ENCODE data around the gene TSPYL1.
A peak's percentile ranks its signal among the peaks of the same experiment; 100 is the strongest.
"Not testable (repeated sequence)": the region's sequence is repeated elsewhere in the genome, so short reads cannot be mapped to it uniquely, and the experiment has no call there.

The TSPYL1 gene

GRCh38 chr6:116286773-116287358, 7.1 kb upstream of the TSPYL1 start:
- TF ChIP-seq CTCF (IDR thresholded peaks at IDR 0.05; ENCODE audit: insufficient read depth, low read depth, low read length, missing control alignments), result no peak
- DNase-seq (ENCODE audit: low read depth), result peak; percentile 75
- H3K4me3 ChIP-seq (ENCODE audit: low read length), result no peak overlapping the region

- H3K4me3 ChIP-seq (ENCODE audit: low read length); DNase-seq (ENCODE audit: low read depth): not testable (repeated sequence)
Observed at GRCh38 chr6:116284984-116285383, 5.3 kb upstream of the TSPYL1 start.

- TF ChIP-seq CTCF (IDR thresholded peaks at IDR 0.05; ENCODE audit: insufficient read depth, low read depth, low read length, missing control alignments), result no peak
- no peak for DNase-seq (ENCODE audit: low read depth)
- H3K4me3 ChIP-seq (ENCODE audit: low read length), result no peak overlapping the region
Observed at GRCh38 chr6:116283191-116283590, 3.5 kb upstream of the TSPYL1 start.

GRCh38 chr6:116282698-116283097, 3.0 kb upstream of the TSPYL1 start:
- TF ChIP-seq CTCF (IDR thresholded peaks at IDR 0.05; ENCODE audit: insufficient read depth, low read depth, low read length, missing control alignments), result no peak

GRCh38 chr6:116280933-116281316, 1.2 kb upstream of the TSPYL1 start:
- no peak for TF ChIP-seq CTCF (IDR thresholded peaks at IDR 0.05; ENCODE audit: insufficient read depth, low read depth, low read length, missing control alignments)
- peak overlapping the region; percentile 63 for H3K4me3 ChIP-seq (ENCODE audit: low read length)

More at GRCh38 chr6:116282698-116283097, 3.0 kb upstream of the TSPYL1 start:
- no peak for DNase-seq (ENCODE audit: low read depth)
- H3K4me3 ChIP-seq (ENCODE audit: low read length), result no peak overlapping the region

GRCh38 chr6:116280161-116280932, 617 bp upstream of the TSPYL1 start:
- TF ChIP-seq CTCF (IDR thresholded peaks at IDR 0.05; ENCODE audit: insufficient read depth, low read depth, low read length, missing control alignments), result no peak
- peak overlapping the region; percentile 63 for H3K4me3 ChIP-seq (ENCODE audit: low read length)
- DNase-seq (ENCODE audit: low read depth), result no peak

More at GRCh38 chr6:116280933-116281316, 1.2 kb upstream of the TSPYL1 start:
- DNase-seq (ENCODE audit: low read depth), result no peak

- peak overlapping the region; percentile 63 for H3K4me3 ChIP-seq (ENCODE audit: low read length)
- peak; percentile 35 for DNase-seq (ENCODE audit: low read depth)
- TF ChIP-seq CTCF (IDR thresholded peaks at IDR 0.05; ENCODE audit: insufficient read depth, low read depth, low read length, missing control alignments), result no peak
Observed at GRCh38 chr6:116278854-116279231, 887 bp downstream of the TSPYL1 start.

Data from epithelial cell of esophagus (primary cell).